Mesothelial cell of epicardium (in vitro differentiated cells): ENCODE measurements around the gene RPL13A. TPM values are rescaled to one million over a fixed set of nuclear protein-coding genes. Genes with fewer than 3 reads are reported as not detected.
A peak's percentile ranks its signal among the peaks of the same experiment; 100 is the strongest.

Experiments used
- DNase-seq, 2 experiments: peaks; one replicate each; pipeline ENCODE4 v3.0.0; 2021; ENCODE audit warnings: low spot score in 2 of 2; ENCODE audit not compliant: unreplicated experiment in 2 of 2
- H3K27ac Mint-ChIP-seq: 2 replicates; pipeline ENCODE4 v1.8.0; 2021; ENCODE audit warnings: mixed read lengths
- H3K27me3 Mint-ChIP-seq: 2 replicates; pipeline ENCODE4 v1.8.0; 2021; ENCODE audit warnings: low read depth, mixed read lengths
- H3K36me3 Mint-ChIP-seq: 2 replicates; pipeline ENCODE4 v1.8.0; 2021; ENCODE audit warnings: mixed read lengths
- H3K4me1 Mint-ChIP-seq: 2 replicates; pipeline ENCODE4 v1.8.0; 2021; ENCODE audit warnings: mixed read lengths
- H3K4me3 Mint-ChIP-seq: 2 replicates; pipeline ENCODE4 v1.8.0; 2021; ENCODE audit warnings: mild to moderate bottlenecking, moderate library complexity, mixed read lengths
- H3K9me3 Mint-ChIP-seq: 2 replicates; pipeline ENCODE4 v1.8.0; 2021; ENCODE audit warnings: mixed read lengths
- CTCF ChIP-seq: fragments of 200-600 bp; sonication (generic); IDR thresholded peaks from one replicate; pipeline ENCODE4 v1.5.0; 2021; ENCODE audit warnings: antibody characterized with exemption; ENCODE audit not compliant: unreplicated experiment
- total RNA-seq: library from RNA; stranded (reverse); gene quantifications from 3 replicates; pipeline ENCODE4 v1.2.1, GENCODE V29; 2021

RPL13A gene
- total RNA-seq, 1 donor from 2014 or later, result 2,869 TPM

DNA sequence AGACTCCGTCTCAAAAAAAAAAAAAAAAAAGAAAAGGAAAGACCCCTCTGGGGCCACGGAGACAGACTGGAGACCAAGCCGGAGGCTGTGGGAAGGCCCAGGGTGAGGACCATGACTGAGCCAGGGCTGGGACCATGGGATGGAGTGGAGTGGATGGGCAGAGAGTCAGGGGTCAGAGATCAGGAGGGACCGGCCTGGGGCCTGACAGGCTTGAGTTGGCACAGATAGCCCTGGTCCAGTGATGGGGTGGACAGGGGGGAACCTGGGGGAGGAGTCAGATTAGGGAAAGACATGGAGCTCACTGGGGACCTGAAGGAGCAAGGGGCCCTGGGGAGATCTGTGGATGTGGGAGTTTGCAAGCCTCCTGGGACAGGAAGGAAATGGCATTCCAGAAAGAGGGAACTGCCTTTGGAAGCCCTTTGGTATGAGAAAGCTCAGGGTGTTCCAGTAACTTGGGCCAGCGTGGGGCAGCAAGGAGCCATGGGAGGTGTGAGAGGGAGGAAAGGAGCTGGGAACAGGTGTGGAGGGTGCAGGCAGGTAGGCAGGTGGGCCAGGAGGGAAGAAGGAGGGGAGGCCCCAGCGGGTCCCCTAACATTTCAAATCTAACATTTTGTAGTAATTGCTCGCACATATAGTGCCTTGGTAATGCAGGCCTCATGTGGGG lies 6.3 kb upstream of the RPL13A start:
- no peak for DNase-seq
- Mint-ChIP-seq H3K27me3 (peaks cover 5% of the 10 kb centered on the region), H3K4me3 (no peak overlapping the region), H3K4me1 (peaks cover 2% of the 10 kb centered on the region), H3K9me3 (no peaks in the 10 kb centered on the region), H3K27ac (no peak overlapping the region), H3K36me3 (no peaks in the 10 kb centered on the region)
- no peak for TF ChIP-seq CTCF

DNA sequence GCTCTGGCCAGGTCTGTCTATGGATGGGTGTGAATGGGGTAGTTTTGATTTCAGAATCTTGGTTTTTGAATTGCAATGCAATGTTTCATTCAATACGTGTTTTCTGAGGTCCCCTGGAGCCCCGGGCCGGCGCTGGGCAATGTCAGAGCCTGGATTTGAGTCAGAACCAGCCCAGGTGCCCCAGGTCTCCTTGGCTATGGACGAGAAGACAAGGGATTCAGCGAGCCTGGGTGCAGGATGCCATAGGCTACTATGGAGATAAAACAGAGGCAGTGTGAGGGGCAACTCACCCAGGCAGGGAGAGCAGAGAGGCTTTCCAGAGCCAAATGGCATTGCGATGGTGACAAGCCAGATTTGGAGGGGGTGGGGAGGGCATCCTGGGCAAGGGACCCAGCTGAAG lies 1.2 kb upstream of the RPL13A start:
- Mint-ChIP-seq H3K27me3 (peaks cover 2% of the 10 kb centered on the region), H3K27ac (peak overlapping the region; percentile 50), H3K36me3 (peaks cover 19% of the 10 kb centered on the region), H3K9me3 (no peaks in the 10 kb centered on the region), H3K4me3 (no peak overlapping the region), H3K4me1 (peaks cover 23% of the 10 kb centered on the region)
- DNase-seq, result no peak
- no peak for TF ChIP-seq CTCF

DNA sequence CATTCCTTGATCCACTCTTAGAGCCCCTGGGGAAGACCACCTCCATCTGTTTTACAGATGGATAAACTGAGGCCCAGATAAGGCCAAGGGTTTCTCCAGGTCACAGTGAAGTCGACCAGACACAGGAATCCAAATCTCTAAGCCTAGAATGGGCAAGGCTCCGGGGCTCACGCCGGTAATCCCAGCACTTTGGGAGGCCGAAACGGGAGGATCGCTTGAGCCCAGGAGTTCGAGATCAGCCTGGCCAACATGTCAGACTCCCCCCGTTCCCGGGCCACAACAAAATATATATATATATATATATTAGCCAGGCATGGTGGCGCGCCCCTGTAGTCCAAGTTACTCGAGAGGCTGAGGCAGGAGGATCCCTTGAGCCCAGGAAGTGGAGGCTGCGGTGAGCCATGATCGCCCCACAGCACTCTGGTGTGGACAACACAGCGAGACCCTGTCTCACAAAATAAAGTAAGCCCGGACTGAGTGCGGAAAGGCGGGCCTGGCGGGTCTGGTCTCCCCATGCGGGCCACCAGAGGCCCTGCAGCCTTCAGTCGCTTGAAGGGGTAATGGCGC lies 615 bp upstream of the RPL13A start:
- peaks cover 23% of the 10 kb centered on the region for H3K4me1 Mint-ChIP-seq
- H3K4me3 Mint-ChIP-seq, result peak overlapping the region; percentile 96
- H3K36me3 Mint-ChIP-seq, result peaks cover 19% of the 10 kb centered on the region
- no peak for TF ChIP-seq CTCF
- no peak for DNase-seq
- peak overlapping the region; percentile 95 for H3K27ac Mint-ChIP-seq
- H3K9me3 Mint-ChIP-seq, result no peaks in the 10 kb centered on the region
- H3K27me3 Mint-ChIP-seq, result peaks cover 2% of the 10 kb centered on the region

- no peak for TF ChIP-seq CTCF
- Mint-ChIP-seq H3K27me3 (peaks cover 2% of the 10 kb centered on the region), H3K4me3 (peak overlapping the region; percentile 96), H3K4me1 (peaks cover 23% of the 10 kb centered on the region), H3K36me3 (peaks cover 27% of the 10 kb centered on the region), H3K27ac (peak overlapping the region; percentile 95), H3K9me3 (no peaks in the 10 kb centered on the region)
- DNase-seq, result no peak
These were observed 846 bp downstream of the RPL13A start for GRCh38 chr19:49488046-49488862.

- H3K9me3 Mint-ChIP-seq, result no peaks in the 10 kb centered on the region
- TF ChIP-seq CTCF, result no peak
- DNase-seq, result no peak
- H3K4me3 Mint-ChIP-seq, result peak overlapping the region; percentile 96
- H3K27me3 Mint-ChIP-seq, result peaks cover 2% of the 10 kb centered on the region
- H3K4me1 Mint-ChIP-seq, result peaks cover 23% of the 10 kb centered on the region
- H3K36me3 Mint-ChIP-seq, result peaks cover 27% of the 10 kb centered on the region
- H3K27ac Mint-ChIP-seq, result peak overlapping the region; percentile 95
These were observed 1.6 kb downstream of the RPL13A start for GRCh38 chr19:49488863-49489537.
